ENCODE measurements around the gene RUNX2. TPM values are rescaled to one million over a fixed set of nuclear protein-coding genes. Genes with fewer than 3 reads are reported as not detected.

Gene RUNX2
- total and polyA plus RNA-seq, 12 donors: 0.28 to 4.5 (median 1.8) TPM

GRCh38 chr6:45610374-45610773 lies 282.2 kb downstream of the RUNX2 start:
- Histone ChIP-seq H3K27ac (no peak overlapping the region), H3K4me3 (no peak overlapping the region), H3K27me3 (no peaks in the 10 kb centered on the region), H3K9me3 (replicated peaks in 1 of 3) (no peaks in the 10 kb centered on the region), H3K36me3 (replicated peaks in 1 of 2) (no peaks in the 10 kb centered on the region), H3K4me1 (replicated peaks in 1 of 2) (no peaks in the 10 kb centered on the region)
- DNase-seq: no peak
- WGBS, 4 donors: 59 to 71% (median 64%) methylated on average over 1 of the region's 1 CpG
- TF ChIP-seq POLR2A (IDR thresholded peaks at IDR 0.05): no peak
- TF ChIP-seq CTCF (IDR thresholded peaks at IDR 0.05): no peak
- intact Hi-C loops (cut with DNase I): no loop called here

GRCh38 chr6:45610832-45611231 lies 282.7 kb downstream of the RUNX2 start:
- no peaks in the 10 kb centered on the region for H3K27me3 ChIP-seq
- no peak for DNase-seq
- H3K4me1 ChIP-seq (replicated peaks in 1 of 2): no peaks in the 10 kb centered on the region
- H3K4me3 ChIP-seq: no peak overlapping the region
- no peak overlapping the region for H3K27ac ChIP-seq
- H3K36me3 ChIP-seq (replicated peaks in 1 of 2): no peaks in the 10 kb centered on the region
- TF ChIP-seq CTCF (IDR thresholded peaks at IDR 0.05): no peak
- no peak for TF ChIP-seq POLR2A (IDR thresholded peaks at IDR 0.05)
- WGBS, 4 donors: 68 to 71% (median 69%) methylated on average over 2 of the region's 2 CpGs
- H3K9me3 ChIP-seq (replicated peaks in 1 of 3): no peaks in the 10 kb centered on the region
- intact Hi-C loops (cut with DNase I): no loop called here

GRCh38 chr6:45611491-45611890 lies 283.4 kb downstream of the RUNX2 start:
- Histone ChIP-seq H3K4me3 (no peak overlapping the region), H3K9me3 (replicated peaks in 1 of 3) (no peaks in the 10 kb centered on the region), H3K27ac (no peak overlapping the region), H3K36me3 (replicated peaks in 1 of 2) (no peaks in the 10 kb centered on the region), H3K4me1 (replicated peaks in 1 of 2) (no peaks in the 10 kb centered on the region), H3K27me3 (no peaks in the 10 kb centered on the region)
- 88 to 92% (median 89%) methylated on average over 1 to 2 of the region's 2 CpGs for WGBS, 4 donors
- DNase-seq: no peak
- intact Hi-C loops (cut with DNase I): no loop called here
- TF ChIP-seq CTCF (IDR thresholded peaks at IDR 0.05) (no peak), POLR2A (IDR thresholded peaks at IDR 0.05) (no peak)

GRCh38 chr6:45613656-45614055 lies 285.5 kb downstream of the RUNX2 start:
- Histone ChIP-seq H3K4me3 (no peak overlapping the region), H3K27ac (no peak overlapping the region), H3K9me3 (replicated peaks in 1 of 3) (no peaks in the 10 kb centered on the region), H3K27me3 (no peaks in the 10 kb centered on the region), H3K36me3 (replicated peaks in 1 of 2) (no peaks in the 10 kb centered on the region), H3K4me1 (replicated peaks in 1 of 2) (no peaks in the 10 kb centered on the region)
- intact Hi-C loops (cut with DNase I): no loop called here
- TF ChIP-seq CTCF (IDR thresholded peaks at IDR 0.05): no peak
- TF ChIP-seq POLR2A (IDR thresholded peaks at IDR 0.05): no peak
- peak; percentile 20 to 77 (median 50) for DNase-seq
- WGBS, 4 donors: 23 to 34% (median 31%) methylated on average over 9 of the region's 9 CpGs
